ENCODE measurements around the gene SLC22A14.

DNA sequence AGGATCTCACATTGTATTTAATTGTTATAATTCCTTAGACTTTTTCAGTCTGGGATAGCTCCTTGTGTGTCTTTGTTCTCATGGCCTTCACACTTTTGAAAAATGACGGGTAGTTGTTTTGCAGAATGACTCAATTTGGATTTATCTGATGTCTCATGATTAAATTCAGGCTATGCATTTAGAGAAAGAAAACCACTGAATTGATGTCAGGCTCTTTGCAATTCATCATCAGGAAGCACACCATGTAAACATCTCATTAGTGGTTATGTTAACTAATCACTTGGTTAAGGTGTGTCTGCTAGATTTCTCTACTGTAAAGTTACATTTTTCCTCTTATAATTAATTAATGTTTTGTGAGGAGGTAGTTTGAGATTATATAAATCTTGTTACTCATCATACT, 24.5 kb upstream of the SLC22A14 start:
- TF ChIP-seq, protein P1, sequence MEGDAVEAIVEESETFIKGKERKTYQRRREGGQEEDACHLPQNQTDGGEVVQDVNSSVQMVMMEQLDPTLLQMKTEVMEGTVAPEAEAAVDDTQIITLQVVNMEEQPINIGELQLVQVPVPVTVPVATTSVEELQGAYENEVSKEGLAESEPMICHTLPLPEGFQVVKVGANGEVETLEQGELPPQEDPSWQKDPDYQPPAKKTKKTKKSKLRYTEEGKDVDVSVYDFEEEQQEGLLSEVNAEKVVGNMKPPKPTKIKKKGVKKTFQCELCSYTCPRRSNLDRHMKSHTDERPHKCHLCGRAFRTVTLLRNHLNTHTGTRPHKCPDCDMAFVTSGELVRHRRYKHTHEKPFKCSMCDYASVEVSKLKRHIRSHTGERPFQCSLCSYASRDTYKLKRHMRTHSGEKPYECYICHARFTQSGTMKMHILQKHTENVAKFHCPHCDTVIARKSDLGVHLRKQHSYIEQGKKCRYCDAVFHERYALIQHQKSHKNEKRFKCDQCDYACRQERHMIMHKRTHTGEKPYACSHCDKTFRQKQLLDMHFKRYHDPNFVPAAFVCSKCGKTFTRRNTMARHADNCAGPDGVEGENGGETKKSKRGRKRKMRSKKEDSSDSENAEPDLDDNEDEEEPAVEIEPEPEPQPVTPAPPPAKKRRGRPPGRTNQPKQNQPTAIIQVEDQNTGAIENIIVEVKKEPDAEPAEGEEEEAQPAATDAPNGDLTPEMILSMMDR (conservative IDR thresholded peaks at IDR 0.05) = no peak
- no peak for TF ChIP-seq ZFX (IDR thresholded peaks at IDR 0.05)

Measured in C4-2B (cell line).